Activated CD4-positive, CD25-positive, alpha-beta regulatory T cell treated with anti-CD3 and anti-CD28 coated beads, Interleukin-2, amount 50 U/mL, for 16 hours (primary cell): ENCODE data around the gene GFOD2.

Source experiments
- DNase-seq: peaks from one replicate; pipeline ENCODE4 v3.0.0-alpha.2; 2020; ENCODE audit warnings: low read depth, low spot score

GFOD2 gene

DNA sequence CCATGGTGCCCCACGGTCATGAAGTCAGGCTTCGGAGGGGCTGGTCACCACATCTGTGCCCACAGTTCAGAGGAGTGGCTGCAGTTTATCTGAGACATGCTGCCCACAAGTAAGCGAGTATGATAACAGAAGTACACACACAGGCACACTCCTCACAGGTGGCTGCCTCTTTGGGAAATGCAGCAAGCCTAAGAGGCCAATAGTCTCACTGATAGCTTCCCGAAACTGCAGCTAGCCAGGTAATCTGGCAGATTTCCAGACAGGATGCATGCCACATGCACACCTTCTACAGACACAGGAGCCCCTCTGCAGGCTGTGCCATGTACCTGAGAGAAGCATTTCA, 12.6 kb upstream of the GFOD2 start:
- no peak for DNase-seq

DNA sequence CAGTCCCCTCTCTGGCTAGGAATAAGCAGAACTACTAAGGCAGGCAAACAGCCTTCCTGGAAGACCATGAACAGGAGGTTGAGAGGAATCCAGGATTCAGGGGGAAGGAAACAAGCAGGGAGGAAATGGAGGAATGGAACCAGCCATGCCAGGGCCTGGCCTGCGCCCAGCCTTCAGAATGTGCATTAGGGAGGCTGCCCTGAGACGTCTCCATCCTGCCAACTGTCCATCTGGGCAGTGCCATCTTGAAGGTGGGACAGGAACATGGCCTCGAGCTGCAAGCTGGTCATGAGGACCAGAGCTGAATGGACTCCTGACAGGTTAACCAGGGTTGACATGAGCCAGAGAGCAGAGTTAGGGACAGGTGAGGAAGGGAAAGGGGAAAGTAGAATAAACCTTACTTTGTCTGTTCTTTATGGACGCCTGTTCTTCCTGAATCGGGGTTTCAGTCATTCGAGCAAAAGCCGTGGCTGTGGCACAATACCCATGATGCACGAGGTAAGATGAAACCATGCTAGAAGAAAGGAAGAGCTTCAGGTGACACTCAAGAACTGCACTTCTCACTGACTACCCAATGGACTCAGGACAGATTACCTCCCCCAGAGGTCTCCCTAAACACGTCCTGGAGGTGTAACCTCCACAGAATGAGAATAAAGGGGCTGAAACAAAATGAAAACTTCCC, 12.1 kb upstream of the GFOD2 start:
- DNase-seq: no peak

DNA sequence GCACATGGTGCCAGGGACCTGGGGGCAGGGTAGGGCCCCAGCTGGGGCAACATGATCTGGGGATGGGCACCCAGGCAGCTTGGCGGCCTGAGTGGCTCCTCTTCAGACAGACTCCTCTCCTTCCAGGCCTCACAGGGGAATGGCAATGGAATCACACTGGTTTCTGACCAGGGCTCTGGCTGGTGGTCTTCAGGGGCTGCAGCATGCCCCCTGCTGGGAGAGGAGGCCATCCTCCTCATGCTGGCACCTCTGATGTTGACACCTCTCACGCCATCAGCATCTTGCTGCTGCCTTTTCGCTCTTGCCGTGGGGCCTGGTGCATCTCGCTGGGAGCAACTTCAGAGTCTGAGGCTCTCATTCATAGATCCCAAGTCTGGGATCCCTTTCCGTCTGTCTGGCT, 11.2 kb upstream of the GFOD2 start:
- DNase-seq: no peak

DNA sequence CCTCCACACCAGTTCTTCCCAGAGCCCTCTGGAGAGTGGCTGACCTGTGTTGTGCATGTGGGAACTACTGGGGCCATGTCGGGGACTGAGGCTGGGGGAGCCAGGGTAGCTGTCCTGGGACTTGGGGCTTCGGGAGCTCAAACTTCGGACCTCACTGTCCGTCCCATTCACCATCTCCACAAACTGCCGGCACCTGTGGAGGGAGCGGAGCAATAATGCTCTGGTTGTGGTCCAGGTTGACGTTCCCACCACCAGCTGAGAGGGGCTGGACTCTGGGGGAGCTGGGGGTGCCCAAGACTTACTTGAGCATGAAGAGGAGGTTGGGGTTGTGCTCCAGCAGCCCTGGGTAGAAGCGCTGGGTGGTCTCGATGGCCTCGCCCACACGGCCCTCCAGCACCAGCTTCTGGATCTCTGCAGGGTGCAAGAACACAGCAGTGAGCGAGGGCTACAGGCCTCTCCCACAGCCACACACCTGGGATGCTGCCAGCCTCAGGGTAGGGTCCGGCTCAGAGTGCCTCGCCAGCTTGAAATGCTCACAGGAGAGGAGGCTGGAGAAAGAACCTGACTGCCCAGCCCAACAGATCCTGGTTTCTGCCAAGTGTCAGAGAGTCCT, 10.6 kb upstream of the GFOD2 start:
- no peak for DNase-seq

DNA sequence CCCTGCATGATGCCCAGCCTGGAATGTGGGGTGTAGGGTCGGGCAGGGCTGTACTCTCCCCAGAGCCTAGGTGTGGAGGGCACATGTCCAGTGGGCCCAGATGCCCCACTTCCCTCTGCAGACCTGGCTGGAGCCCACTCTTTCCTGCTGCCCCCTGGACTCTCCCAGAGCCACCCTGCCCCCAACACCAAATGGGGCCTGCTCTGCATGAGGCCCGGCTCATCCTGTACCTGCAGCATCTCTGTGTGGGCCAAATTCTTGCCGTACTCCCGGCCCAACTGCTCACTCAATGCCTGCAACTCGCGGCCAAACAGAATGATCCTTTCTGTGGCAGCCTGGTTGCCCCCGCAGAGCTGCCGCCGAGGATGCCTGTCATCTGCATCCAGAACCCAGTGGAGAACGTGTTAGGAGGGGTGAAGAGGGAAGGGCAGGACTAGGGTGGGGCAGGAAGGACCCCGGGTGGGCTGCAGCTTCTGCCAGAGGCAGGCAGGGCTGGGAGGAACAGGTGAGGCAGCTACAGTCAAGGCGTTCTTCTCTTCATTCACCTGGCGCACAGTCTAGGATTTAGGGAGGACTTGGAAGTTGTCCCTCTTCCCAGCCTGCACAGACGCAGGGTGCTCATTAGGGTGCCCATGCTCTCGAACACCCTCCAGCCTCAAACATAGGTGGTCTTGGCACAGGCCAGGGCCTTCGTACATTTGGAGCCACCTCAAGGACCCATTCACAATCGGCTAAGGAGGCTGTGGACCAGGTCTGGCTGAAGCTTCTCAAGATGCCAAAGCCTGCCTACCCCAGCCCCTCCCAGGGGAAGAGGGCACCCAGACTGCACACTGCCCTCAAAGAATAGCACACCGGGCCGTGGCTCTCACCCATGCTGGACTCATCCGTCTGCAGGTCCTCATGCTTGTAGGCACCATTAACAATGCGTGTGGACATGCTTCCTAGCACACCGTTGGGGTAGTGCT, 8.7 kb upstream of the GFOD2 start:
- DNase-seq: no peak

DNA sequence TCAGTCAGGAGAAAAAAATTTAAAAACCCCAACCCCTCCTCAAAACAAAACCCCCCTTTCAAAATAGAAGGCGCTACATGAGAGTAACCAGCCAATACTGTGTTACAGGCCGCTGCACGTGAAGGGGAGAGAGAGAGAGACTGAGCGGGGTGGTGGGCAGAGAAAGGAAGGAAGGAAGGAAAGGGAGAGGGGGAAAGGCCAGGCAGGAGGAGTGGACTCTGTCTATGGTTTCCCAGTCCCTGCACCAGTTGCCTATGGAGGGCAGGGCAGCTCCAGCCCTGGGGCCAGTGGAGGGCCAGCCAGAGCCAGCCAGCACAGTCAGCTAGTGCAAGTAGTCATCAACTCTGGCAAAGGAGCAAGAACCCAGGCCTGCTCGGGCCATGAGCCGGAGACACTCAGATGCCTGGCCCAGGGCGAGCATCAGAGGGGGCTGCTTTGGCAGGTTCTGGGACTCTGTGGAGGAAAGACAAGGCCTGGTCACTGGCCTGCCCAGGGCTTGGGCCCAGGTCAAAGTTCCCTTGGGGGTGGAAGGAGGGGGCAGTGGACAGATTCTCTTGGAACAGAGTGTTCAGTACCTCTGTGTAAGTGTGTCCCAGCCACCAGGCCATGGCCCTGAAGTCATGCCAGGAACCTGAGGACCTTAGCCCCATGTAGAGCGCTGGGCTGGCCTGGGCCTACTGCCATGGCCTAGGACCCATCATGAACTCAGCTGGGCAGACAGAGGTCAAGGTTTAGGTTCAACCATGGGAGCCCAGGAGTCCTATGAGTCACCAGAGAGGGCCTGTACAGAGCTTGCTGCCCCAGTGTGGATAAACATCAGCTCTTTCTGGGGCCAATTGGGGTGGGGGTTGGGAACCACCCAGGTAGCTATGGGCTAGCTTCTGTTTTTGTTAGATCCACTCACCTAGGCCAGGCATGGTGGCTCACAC, 7.3 kb upstream of the GFOD2 start:
- no peak for DNase-seq

DNA sequence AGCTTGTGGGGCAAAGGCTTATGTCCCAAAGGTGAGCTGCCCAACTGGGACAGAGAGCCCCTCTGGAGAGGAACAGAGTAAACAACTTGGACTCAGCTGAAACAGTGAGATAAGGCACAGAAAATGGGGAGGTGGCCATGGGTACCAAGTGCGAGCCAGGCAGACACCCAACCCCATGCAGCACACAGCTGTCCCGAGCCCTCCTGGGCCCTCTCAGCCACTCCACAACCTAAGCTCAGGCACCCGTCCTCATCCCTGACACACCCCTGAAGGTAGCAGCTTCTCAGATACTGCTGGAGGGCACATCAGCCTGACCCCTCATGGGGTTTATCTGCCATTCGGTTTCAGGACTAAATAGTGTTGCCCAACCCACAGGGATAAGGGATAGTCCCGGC, 4.8 kb upstream of the GFOD2 start:
- no peak for DNase-seq

DNA sequence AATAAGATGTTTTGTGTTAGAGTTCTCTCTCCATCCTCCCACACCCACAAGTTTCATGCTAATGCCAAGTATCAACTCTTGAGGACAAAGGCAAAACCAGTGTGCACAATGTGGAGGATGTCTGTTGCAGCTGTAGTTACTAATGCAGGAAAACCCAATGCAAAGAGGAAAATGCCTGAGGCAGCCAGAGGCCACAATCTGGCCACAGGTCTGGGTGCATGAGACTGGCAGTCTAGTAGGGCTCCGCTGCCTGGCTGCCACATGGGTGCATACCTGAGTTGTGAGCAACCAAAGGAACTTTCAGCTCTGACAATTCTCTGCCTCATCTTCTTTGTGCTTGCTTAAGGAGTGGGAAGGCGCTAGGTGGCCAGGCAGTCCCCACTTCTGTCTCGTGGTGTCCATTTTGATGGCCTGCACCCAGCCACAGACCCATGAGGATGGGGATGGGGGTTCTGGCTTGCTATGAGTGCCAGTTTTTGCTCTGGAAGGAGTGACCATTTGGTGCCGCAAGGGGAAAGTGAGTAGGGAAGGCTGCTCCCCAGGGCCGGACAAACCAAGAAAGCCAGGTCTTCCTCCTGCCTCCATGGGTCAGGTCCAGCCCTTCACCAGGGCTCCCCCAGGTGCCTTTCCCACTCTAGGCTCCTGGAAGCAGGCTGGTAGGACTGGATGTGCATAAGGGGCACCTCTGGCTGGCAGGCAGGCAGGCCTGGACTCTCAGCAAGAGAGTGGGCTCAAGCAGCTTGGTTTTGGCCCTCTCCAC, 4.2 kb upstream of the GFOD2 start:
- no peak for DNase-seq

DNA sequence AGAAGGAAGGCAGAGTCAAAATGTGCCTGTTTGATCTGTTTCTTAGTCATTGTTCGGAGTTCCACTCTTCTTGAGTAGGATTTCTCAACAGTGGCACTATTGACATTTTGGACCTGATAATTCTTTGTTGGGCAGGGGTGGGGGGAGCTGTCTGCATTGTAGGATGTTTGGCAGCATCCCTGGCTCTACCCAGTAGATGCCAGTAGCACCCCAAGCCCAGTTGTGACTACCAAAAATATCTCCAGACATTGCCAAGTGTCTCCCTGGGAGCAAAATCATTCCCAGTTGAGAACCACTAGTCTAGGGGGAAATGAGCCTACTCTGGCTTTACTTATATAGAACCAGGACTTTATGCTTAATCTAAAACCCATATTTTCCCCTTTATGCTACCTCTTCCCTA, 1.1 kb upstream of the GFOD2 start:
- DNase-seq: no peak

DNA sequence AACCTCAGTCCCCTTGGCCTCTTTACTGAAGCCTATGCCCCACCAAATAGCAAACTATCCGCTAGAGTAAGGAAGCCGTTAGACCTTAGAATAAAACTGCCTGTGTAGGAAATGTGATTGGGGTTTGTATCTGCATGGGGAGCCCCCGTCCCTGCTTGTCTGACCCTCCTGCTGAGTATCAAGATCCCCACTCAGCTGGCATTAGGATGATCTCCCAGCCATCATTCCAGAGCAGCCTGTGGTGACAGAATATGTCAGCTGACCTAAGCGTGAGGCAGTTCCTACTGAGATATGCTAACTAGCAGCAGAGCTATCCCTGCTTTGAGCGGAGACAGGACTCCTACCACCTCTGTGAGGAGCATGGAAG, 645 bp upstream of the GFOD2 start:
- no peak for DNase-seq

DNA sequence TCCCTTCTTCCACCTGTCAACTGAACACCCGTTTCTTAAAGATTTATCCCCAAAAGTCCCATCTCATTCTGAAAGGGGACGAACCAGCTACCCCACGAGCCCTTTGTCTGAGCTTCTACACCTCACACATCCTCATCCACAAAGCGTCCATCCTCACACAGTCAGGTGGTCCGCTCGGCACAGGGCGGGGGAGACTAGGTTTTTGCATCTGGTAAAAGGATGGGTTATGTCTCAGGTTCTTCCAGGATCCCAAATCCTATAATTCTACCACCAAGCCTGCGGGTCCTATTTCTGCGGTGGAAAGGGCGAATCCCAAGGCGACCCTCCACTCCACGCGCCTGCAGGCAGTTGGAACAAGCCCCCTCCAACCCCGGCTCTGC, 458 bp downstream of the GFOD2 start:
- no peak for DNase-seq

DNA sequence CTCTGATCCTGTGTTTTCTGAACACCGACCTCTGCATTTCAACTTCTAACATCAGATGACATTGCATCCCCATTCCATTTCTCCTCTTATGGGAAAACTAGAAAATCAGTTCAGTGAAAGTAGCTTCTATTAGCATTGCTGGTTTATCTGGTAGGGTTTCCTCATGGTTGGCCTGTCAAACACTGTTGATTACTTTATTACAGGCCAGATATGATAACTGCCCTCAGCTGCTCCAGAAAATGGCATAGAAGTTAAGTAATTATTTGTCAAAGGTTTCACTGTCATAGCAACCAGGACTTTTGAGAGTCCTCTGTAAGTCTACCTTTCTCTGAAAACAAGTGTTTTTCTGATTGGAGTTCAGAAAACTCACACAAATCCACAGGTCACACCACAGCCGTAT, 3.0 kb downstream of the GFOD2 start:
- DNase-seq: no peak

DNA sequence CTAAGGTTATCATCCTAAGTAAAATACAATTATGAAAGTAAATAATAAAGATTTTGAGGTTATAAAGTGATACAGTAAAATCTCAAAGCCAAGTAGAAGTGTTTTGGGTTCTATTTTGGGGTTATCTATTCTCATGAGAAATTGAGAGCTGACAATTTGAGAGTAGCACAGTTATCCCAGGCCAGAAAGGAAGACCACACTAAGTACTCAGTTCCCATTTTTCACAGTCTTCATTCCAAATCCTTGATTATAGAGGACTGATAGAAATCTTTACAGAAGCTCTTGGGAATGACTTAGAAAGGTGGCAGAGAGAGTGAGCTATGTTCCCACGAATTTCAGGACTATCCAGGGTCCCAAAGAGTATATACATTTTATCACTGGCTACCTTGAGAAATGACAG, 4.6 kb downstream of the GFOD2 start:
- DNase-seq: no peak

DNA sequence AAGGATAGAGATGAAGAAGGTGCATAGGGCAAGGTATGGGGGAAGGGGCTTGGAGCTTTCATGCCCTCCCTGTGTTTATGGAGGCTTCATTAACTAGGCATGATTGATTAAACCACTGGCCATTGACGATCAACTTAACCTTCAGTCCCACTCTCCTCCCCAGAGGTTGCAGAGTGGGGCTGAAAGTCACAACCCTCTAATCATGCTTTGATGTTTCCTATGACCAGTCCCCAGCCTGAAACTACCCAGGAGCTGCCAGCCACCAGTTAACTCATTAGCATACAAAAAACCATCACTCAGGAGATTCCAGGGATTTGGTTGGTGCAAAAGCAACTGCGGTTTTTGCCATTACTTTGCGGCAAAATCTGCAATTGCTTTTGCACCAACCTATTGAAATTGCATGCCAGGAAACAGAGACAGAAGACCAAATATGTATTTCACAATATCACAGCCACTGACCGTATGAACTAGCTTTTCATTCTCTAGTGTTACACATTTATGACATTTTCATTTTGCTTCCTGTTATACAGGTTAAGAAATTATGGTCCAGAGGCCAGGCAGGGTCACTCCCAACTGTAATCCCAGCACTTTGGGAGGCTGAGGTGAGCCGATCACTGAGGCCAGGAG, 5.4 kb downstream of the GFOD2 start:
- no peak for DNase-seq

DNA sequence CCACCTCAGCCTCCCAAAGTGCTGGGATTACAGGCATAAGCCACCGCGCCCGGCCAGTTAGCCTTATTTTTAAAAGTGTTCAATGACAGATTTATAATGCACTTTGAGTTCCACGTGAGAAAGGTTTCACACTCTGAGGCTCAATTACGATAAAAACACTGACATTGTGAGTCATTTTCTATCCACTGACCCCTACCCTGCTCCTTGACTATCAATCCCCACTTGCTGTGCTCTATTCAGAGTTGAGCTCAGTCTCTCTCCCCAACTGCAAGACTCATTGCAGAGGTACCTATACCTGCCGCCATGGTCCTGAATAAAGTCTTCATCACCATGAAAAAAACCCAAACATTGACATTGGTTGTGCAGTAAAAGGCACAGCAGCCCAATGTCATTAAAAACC, 8.5 kb downstream of the GFOD2 start:
- no peak for DNase-seq

DNA sequence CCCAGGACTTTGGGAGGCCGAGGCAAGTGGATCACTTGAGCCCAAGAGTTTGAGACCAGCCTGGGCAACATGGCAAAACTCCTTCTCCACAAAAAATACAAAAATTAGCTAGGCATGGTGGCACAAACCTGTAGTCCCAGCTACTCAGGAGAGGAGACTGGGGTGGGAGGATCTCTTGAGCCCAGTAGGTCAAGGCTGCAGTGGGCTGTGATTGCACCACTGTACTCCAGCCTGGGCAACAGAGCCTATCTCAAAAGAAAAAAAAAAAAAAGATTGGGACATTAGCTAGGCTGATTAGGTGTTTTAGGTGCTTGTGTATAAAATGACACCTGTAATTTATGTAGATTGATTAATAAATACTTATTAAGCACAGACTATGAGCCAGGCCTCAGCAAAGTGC, 10.1 kb downstream of the GFOD2 start:
- no peak for DNase-seq

DNA sequence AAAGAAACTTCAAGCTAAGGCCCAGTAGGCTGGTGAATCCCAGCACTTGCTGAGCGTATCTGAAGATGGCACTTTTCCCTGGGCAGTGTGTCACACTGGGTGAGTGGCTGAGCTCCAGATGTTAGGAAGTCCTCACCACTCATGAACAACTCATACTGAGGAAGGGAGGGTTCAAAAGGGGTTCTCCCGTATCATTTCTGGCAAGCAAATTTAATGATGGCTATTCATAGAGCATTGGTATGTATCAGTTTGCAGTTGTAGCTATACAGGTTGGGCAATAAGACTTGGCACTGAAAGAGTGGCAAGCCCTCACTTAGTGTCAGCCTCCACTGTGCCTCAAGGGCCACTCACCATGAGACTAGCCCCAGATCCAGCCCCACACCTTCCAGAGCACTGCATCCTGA, 10.7 kb downstream of the GFOD2 start:
- DNase-seq: no peak

DNA sequence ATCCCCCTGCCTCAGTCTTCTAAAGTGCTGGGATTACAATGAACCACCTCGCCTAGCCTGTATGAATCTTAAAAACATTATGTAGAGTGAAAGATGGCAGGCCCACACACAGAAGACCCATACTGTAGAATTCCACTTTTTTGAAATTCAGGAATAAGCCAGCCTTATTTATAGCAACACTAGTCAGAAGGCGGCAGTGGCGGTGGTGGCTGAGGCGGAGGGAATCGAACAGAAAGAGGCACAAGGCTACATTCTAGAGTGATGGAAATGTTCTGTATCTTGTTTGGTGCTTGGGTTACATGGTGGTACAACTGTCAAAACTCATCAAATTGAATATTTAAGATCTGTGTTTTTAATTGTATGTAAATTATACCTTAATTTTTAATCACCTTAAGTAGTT, 11.3 kb downstream of the GFOD2 start:
- DNase-seq: no peak

DNA sequence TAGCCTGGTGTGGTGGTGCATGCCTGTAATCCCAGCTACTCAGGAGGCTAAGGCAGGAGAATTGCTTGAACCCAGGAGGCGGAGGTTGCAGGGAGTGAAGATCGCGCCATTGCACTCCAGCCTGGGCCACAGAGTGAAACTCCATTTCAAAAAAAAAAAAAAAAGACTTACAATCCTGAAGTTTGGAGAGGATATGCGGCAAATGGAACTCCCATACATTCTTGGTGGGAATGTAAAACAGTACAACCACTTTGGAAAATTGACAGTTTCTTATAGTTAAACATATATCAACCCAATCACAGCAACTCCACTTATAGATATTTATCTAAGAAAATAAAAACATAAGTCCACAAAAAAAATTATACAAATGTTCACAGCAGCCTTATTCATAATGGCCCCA, 11.9 kb downstream of the GFOD2 start:
- no peak for DNase-seq

DNA sequence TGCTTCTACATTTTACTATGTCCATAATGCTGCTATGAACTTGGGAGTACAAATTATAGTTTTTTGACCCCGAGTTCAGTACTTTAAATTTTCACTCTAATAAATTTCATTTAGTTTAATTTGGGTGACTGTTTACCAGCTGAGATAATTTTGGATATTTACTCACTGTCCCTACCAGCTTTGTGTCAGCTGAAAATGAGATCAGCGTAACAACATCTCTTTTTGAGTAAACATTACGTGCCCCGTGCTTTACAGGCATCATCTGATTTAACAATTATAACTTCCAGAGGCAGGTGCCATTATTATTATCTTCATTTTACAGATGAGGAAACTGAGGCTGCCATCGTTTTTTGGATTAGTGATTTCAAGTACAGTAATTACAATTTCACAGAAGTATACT, 15.0 kb downstream of the GFOD2 start:
- DNase-seq: no peak

DNA sequence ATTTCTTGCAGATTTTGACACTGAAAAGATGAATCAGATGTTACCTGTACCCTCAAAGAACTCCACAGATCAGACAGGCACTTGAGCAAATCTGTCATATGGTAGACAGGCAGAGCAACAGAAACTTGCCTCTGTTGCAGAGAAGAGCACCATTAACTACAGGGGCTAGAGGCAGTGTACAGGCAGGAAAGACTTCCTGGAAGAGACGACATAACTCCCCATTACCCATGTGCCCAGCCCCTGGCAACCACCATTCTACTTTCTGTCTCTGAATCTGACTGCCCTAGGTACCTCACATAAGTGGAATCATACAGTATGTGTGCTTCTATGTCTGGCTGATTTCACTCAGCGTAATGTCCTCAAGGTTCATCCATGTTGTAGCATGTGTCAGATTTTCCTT, 15.5 kb downstream of the GFOD2 start:
- DNase-seq: no peak
